Heart right ventricle (tissue), 16 donors: ENCODE data around the gene TBCK. TPM values are rescaled to one million over a fixed set of nuclear protein-coding genes. Genes with fewer than 3 reads are reported as not detected.

Source experiments
- ATAC-seq, 8 donors: fragments of 200-7000 bp; cut with Tn5 transposase; one replicate each; pipeline ENCODE4 v1.9.1; 2020; ENCODE audit warnings: mild to moderate bottlenecking in 8 of 8, moderate library complexity in 8 of 8, moderate number of reproducible peaks in 1 of 8
- DNase-seq, 2 donors: peaks; one replicate each; pipeline ENCODE4 v3.0.0-alpha.2; 2020
- H3K27ac ChIP-seq, 10 donors: fragments of 200-600 bp; sonication (generic) in 2 of 10; one replicate each; pipeline versions ENCODE4 v1.5.0 to v1.8.0; 2020 to 2022; ENCODE audit warnings: mild to moderate bottlenecking in 3 of 10
- H3K27me3 ChIP-seq, 7 donors: fragments of 200-600 bp; one replicate each; pipeline ENCODE4 v1.8.0; 2021 to 2022; ENCODE audit warnings: mild to moderate bottlenecking in 2 of 7
- H3K36me3 ChIP-seq, 9 donors: fragments of 200-600 bp; sonication (generic) in 1 of 9; one replicate each; pipeline versions ENCODE4 v1.5.0 to v1.8.0; 2020 to 2022; ENCODE audit warnings: mild to moderate bottlenecking in 2 of 9
- H3K4me1 ChIP-seq, 9 donors: fragments of 200-600 bp; sonication (generic) in 1 of 9; one replicate each; pipeline versions ENCODE4 v1.5.0 to v1.8.0; 2020 to 2022; ENCODE audit warnings: mild to moderate bottlenecking in 4 of 9
- H3K4me3 ChIP-seq, 10 donors: fragments of 200-600 bp; sonication (generic) in 2 of 10; one replicate each; pipeline versions ENCODE4 v1.5.0 to v1.8.0; 2020 to 2022; ENCODE audit warnings: mild to moderate bottlenecking in 7 of 10, moderate library complexity in 2 of 10
- H3K9me3 ChIP-seq, 11 donors: fragments of 200-600 bp in 10 of 11; sonication (generic) in 2 of 11; one replicate each; pipeline versions ENCODE4 v1.5.0 to v1.8.0; 2013 to 2022; ENCODE audit warnings: mild to moderate bottlenecking in 2 of 11, control low read depth in 1 of 11, moderate library complexity in 1 of 11
- WGBS, 2 donors: extraction: QIAGEN DNeasy Blood & Tissue Kit; methylation state at CpG; one replicate each; pipeline ENCODE4 v1.1.7; 2013; ENCODE audit warnings: inconsistent platforms in 1 of 2; 5-methylcytosine and 5-hydroxymethylcytosine counted together
- intact Hi-C, 10 donors: fragments of 100-400 bp; cut with DNase I; formaldehyde crosslinking; loops; one replicate each; pipeline versions ENCODE4 v1.11.1 to v1.14.2; 2022
- polyA plus RNA-seq, 2 donors: library from polyadenylated mRNA; stranded (reverse); fragments of 200-250 nt; gene quantifications; one replicate each; pipeline ENCODE4 v1.2.3, GENCODE V29; 2013
- total RNA-seq, 10 donors: library from RNA; stranded (reverse); fragmentation: NEBNext Ultra II Directional in 3 of 10; extraction: Animal tissue kit (Norgen Biotek cat#: 25700) in 3 of 10; gene quantifications; one replicate each; pipeline versions ENCODE4 v1.2.1 to v1.2.4, GENCODE V29; 2021 to 2023
- TF ChIP-seq, protein P1 (sequence below), 9 donors: fragments of 200-600 bp; sonication (generic) in 2 of 9; IDR thresholded peaks; one replicate each; pipeline versions ENCODE4 v1.5.0 to v1.8.0; 2021 to 2022; ENCODE audit warnings: antibody characterized with exemption in 9 of 9, mild to moderate bottlenecking in 5 of 9, moderate library complexity in 1 of 9
- donor health status: Arrhythmogenic right ventricular cardiomyopathy.
- donor health status: ischemic (EF 13 %, LVEDD 7.1; RV severe dilation, severe dysfunction).
- donor health status: healthy with polysubstance abuse.
- donor health status: DM: no; HTN: yes; CAD: no.
- donor health status: DM: no; HTN: no; CAD: no.
- donor health status: ischemic (EF 25% LVEDD 6.9; RV normal size, moderate dysfunction).
- donor health status: ischemic (EF 25% LVEDD 5.7; RV mildly dilated, moderate dysfunction).
- donor health status: healthy.
- donor health status: DM: yes; HTN: yes; CAD: no.
- donor health status: Ischemic cardiomyopathy.
- donor health status: ischemic (EF 35%, LVEDD 5.7; RV mildly dilated, moderate dysfunction).
- donor health status: nonischemic (EF 11% LVEDD 7.7; RV severe dilation, severe dysfunction).
- donor health status: DM: yes; HTN: yes; CAD: no.
- donor health status: PGD.
- donor health status: ischemic (EF 29% LVEDD 5.4; RV normal size, mild dysfunction).
- donor health status: nonischemic (EF 23%, LVEDD 6.1; RV moderate dilation, normal function).

The TBCK gene
- total and polyA plus RNA-seq, 12 donors, result 5.0 to 22.8 (median 17.4) TPM

DNA sequence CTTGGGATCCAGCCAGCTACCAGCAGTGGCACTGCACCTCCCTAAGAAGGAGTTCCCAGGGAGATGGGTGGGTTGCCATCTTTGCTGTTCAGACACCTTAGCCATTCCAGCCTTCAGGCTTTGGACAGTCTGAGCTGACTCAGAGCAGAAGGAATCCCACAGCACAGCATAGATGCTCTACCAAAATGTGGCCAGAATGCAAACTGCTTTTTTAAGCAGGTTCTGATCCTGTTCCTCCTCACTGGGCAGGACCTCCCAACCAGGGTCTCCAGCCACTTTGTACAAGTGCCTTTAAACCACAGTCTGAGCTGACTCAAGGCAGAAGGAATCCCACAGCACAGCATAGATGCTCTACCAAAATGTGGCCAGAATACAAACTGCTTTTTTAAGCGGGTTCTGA, 211.7 kb downstream of the TBCK start:
- intact Hi-C loops, result no loop called here
- TF ChIP-seq, protein P1, sequence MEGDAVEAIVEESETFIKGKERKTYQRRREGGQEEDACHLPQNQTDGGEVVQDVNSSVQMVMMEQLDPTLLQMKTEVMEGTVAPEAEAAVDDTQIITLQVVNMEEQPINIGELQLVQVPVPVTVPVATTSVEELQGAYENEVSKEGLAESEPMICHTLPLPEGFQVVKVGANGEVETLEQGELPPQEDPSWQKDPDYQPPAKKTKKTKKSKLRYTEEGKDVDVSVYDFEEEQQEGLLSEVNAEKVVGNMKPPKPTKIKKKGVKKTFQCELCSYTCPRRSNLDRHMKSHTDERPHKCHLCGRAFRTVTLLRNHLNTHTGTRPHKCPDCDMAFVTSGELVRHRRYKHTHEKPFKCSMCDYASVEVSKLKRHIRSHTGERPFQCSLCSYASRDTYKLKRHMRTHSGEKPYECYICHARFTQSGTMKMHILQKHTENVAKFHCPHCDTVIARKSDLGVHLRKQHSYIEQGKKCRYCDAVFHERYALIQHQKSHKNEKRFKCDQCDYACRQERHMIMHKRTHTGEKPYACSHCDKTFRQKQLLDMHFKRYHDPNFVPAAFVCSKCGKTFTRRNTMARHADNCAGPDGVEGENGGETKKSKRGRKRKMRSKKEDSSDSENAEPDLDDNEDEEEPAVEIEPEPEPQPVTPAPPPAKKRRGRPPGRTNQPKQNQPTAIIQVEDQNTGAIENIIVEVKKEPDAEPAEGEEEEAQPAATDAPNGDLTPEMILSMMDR (IDR thresholded peaks at IDR 0.05), result no peak
- Histone ChIP-seq H3K4me3 (no peak overlapping the region), H3K27ac (no peak overlapping the region), H3K36me3 (peaks cover 0 to 36% (median 14%) of the 10 kb centered on the region in 9 donors), H3K4me1 (no peaks in the 10 kb centered on the region), H3K9me3 (peaks cover 0 to 22% (median 3%) of the 10 kb centered on the region in 11 donors), H3K27me3 (no peaks in the 10 kb centered on the region)
- DNase-seq (no peak), ATAC-seq (no peak)
- 100% methylated on average over 1 of the region's 1 CpG for WGBS, 2 donors

DNA sequence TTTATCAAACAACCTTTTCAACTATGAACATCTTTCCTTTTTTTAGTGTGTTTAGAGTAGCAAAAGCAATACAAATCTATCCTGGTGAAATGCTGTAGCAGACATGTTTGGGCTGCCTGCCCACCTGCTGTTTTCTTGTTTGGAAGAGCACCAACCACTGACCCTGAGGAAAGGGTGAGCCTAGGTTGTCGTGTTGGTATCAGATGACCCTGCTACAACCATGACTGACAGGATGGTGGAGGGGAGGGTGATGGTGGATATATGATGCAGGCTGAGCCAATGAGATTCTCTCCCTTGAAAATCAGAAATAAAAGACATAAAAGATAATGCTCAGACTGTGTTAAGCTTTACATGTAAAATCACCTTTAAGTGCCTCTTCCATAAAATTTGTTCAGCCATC, 219.6 kb downstream of the TBCK start:
- Histone ChIP-seq H3K4me3 (no peak overlapping the region), H3K27me3 (no peaks in the 10 kb centered on the region), H3K36me3 (peaks cover 0 to 48% (median 14%) of the 10 kb centered on the region in 9 donors), H3K4me1 (no peaks in the 10 kb centered on the region), H3K27ac (no peak overlapping the region), H3K9me3 (peaks cover 0 to 11% (median 2%) of the 10 kb centered on the region in 11 donors)
- TF ChIP-seq, protein P1 (IDR thresholded peaks at IDR 0.05), result no peak
- 61 to 66% methylated on average over 1 of the region's 1 CpG for whole genome bisulfite sequencing, 2 donors
- DNase-seq (no peak), ATAC-seq (no peak)
- intact Hi-C loops, result no loop called here

DNA sequence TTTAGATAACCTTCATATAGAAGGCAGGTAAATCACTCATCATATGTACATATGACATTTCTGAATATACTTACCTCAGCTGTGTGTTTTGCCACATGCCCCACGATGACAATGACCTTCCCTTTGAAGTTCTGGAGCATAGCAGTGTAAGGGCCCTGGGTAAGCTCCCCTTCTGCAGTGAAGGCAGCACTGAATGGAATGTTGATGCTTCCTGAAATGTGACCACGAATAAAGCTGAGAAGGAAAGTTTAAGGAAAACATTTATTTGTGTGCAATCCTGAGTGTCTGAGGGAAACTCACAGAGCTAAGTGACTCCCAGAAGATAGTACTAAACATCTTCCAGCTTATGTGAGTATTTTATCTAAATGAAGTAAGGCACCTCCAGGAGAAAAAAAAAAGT, 220.6 kb downstream of the TBCK start:
- Histone ChIP-seq H3K4me3 (no peak overlapping the region), H3K4me1 (no peaks in the 10 kb centered on the region), H3K9me3 (peaks cover 0 to 21% (median 12%) of the 10 kb centered on the region in 11 donors), H3K36me3 (peaks cover 0 to 59% (median 24%) of the 10 kb centered on the region in 9 donors), H3K27me3 (no peaks in the 10 kb centered on the region), H3K27ac (no peak overlapping the region)
- DNase-seq (no peak), ATAC-seq (no peak)
- 53 to 59% methylated on average over 2 of the region's 2 CpGs for WGBS, 2 donors
- intact Hi-C loops, result no loop called here
- TF ChIP-seq, protein P1 (IDR thresholded peaks at IDR 0.05), result no peak

DNA sequence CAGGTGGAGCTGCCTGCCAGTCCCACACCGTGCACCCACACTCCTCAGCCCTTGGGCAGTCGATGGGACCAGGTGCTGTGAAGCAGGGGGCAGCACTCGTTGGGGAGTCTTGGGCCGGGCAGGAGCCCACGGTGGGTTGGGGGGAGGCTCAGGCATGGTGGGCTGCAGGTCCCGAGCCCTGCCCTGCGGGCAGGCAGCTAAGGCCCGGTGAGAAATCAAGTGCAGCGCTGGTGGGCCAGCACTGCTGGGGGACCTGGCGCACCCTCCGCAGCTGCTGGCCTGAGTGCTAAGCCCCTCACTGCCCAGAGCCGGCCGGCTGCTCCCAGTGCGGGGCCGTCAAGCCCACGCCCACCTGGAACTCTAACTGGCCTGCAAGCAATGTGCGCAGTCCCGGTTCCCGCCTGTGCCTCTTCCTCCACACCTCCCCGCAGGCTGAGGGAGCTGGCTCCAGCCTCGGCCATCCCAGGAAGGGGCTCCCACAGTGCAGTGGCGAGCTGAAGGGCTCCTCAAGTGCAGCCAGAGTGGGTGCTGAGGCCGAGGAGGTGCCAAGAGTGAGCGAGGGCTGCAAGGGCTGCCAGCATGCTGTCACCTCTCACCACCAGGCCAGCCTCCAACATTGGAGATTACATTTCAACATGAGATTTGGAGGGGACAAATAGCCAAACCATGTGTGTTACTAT, 223.5 kb downstream of the TBCK start:
- intact Hi-C loops, result no loop called here
- Histone ChIP-seq H3K4me3 (no peak overlapping the region), H3K9me3 (peaks cover 0 to 45% (median 18%) of the 10 kb centered on the region in 11 donors), H3K4me1 (no peaks in the 10 kb centered on the region), H3K36me3 (peaks cover 0 to 79% (median 26%) of the 10 kb centered on the region in 9 donors), H3K27me3 (no peaks in the 10 kb centered on the region), H3K27ac (no peak overlapping the region)
- 97 to 98% methylated on average over 24 of the region's 24 CpGs for WGBS, 2 donors
- ATAC-seq (no peak), DNase-seq (no peak)
- TF ChIP-seq, protein P1 (IDR thresholded peaks at IDR 0.05), result no peak
